Testis (tissue), 2 donors: Measurements from ENCODE around the gene C2orf42.

ENCODE experiments used
- POLR2A ChIP-seq: fragments of 450-650 bp; IDR thresholded peaks from one replicate; pipeline ENCODE4 v1.6.1; 2017; ENCODE audit warnings: antibody characterized with exemption, mild to moderate bottlenecking, moderate library complexity
- TF ChIP-seq, protein P1 (sequence below), 3 experiments: fragments of 450-650 bp in 2 of 3; fragments of 200-600 bp in 1 of 3; sonication (generic) in 1 of 3; IDR thresholded peaks; one replicate each; pipeline ENCODE4 v1.5.1; 2016 to 2019; ENCODE audit warnings: antibody characterized with exemption in 3 of 3, mild to moderate bottlenecking in 2 of 3, moderate library complexity in 1 of 3

- TF ChIP-seq, protein P1, sequence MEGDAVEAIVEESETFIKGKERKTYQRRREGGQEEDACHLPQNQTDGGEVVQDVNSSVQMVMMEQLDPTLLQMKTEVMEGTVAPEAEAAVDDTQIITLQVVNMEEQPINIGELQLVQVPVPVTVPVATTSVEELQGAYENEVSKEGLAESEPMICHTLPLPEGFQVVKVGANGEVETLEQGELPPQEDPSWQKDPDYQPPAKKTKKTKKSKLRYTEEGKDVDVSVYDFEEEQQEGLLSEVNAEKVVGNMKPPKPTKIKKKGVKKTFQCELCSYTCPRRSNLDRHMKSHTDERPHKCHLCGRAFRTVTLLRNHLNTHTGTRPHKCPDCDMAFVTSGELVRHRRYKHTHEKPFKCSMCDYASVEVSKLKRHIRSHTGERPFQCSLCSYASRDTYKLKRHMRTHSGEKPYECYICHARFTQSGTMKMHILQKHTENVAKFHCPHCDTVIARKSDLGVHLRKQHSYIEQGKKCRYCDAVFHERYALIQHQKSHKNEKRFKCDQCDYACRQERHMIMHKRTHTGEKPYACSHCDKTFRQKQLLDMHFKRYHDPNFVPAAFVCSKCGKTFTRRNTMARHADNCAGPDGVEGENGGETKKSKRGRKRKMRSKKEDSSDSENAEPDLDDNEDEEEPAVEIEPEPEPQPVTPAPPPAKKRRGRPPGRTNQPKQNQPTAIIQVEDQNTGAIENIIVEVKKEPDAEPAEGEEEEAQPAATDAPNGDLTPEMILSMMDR (IDR thresholded peaks at IDR 0.05) = peak; percentile 92 to 100 (median 100)
- peak; percentile 95 for TF ChIP-seq POLR2A
Observed at GRCh38 chr2:70142590-70143313, 48.1 kb downstream of the C2orf42 start.
